ENCODE measurements around the gene TRMT2B.
"Not testable (repeated sequence)": the region's sequence is repeated elsewhere in the genome, so short reads cannot be mapped to it uniquely, and the experiment has no call there.

The TRMT2B gene

DNA sequence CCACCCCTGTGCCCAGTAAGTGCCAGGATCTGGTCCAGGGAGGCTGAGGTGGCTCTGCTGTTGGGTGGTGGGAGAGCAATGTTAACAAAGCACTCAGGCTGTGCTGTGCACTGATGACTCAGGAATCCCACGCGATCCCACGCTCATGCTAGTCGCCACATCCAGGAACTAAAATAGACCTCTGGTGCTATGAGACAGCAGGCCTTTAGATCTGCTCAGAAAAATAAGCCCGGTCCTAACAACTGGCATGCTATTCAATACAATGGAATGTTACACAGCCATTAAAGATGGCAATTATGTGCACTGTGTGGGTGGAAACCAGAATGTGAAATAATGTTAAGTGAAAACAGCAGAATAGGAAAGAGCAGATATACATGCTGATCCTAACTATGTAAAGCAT is 56.4 kb downstream of the TRMT2B start:
- DNase-seq, result no peak

- no peak for DNase-seq
These were observed 57.3 kb downstream of the TRMT2B start for GRCh38 chrX:100994352-100995281.

- DNase-seq, result no peak
These were observed 61.8 kb downstream of the TRMT2B start for GRCh38 chrX:100990139-100990538.

- no peak for DNase-seq
These were observed 67.1 kb downstream of the TRMT2B start for GRCh38 chrX:100984818-100985217.

GRCh38 chrX:100981498-100981845 is 70.4 kb downstream of the TRMT2B start:
- not testable (repeated sequence) for DNase-seq

DNA sequence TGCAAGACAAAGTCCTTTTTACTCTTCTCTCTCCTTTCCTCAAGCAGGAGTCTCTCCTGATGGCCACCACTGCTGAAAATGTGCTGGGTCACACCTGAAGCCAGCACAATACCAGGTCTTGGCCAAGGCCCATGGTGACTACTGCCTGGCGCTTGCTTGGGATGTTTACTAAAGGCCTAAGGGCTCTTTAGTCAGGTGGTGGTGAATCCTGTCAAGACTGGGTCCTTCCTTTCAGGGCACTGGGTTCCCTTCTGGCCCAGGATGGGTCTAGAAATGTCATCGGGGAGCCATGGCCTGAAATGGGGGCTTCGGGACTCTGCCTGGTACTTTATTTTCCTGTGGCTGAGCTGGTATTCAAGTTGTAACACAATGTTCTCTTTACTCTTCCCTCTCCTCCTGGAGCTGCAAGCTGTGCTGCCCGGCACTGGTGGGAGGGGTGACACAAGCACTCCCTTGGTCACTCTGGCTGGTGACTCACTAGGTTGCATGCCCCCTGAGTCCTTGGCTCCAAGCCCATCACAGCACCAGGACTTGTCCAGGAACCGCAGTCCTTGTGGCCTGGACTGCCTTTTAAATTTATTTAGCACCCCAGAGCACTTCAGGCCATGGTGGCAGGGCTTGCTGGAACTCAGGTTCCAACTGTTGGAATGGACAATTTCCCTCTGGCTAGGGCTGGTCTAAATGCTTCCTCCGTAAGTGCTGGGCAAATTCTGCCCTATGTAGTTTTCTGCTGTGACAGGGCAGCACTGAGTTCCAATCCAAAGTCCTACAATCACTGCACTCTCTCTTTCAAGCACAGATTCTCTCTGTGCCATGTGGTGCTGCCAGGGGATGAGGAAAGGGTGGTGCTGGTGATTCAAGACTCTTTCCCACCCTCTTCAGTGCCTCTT is 71.1 kb downstream of the TRMT2B start:
- no peak for DNase-seq

GRCh38 chrX:100979881-100980607 is 71.9 kb downstream of the TRMT2B start:
- DNase-seq, result no peak

- DNase-seq, result no peak
These were observed 75.7 kb downstream of the TRMT2B start for GRCh38 chrX:100976211-100976610.

- DNase-seq, result no peak
These were observed 76.7 kb downstream of the TRMT2B start for GRCh38 chrX:100975212-100975611.

GRCh38 chrX:100973411-100973810 is 78.5 kb downstream of the TRMT2B start:
- DNase-seq, result no peak

GRCh38 chrX:100969936-100970335 is 82.0 kb downstream of the TRMT2B start:
- DNase-seq, result no peak

- no peak for DNase-seq
These were observed 82.5 kb downstream of the TRMT2B start, which contains the start of gene ARL13A for GRCh38 chrX:100969408-100969807. TSS of gene ARL13A (plus strand) at chrX:100969708. CDS start at chrX:100973690, 3,982 bp downstream.

GRCh38 chrX:100964362-100964761 is 87.5 kb downstream of the TRMT2B start:
- no peak for DNase-seq

GRCh38 chrX:100962811-100963210 is 89.1 kb downstream of the TRMT2B start:
- no peak for DNase-seq

All from CD4-positive, alpha-beta T cell treated with Interleukin-1 beta for 1 hour (primary cell).